ENCODE data around the gene CCR7.

The CCR7 gene

GRCh38 chr17:40509626-40510327 lies 55.5 kb downstream of the CCR7 start:
- H3K36me3 ChIP-seq (ENCODE audit: control insufficient read depth in 2 of 2, insufficient read depth in 1 of 2, low read length in 2 of 2): no peaks in the 10 kb centered on the region
- H3K27ac ChIP-seq (ENCODE audit: extremely low read depth, low read depth, low read length): no peak overlapping the region
- CTCF ChIA-PET: interaction anchor here (1.1 to 3.1 kb wide), 2 partner anchors 34 to 50 kb away, joined by 4 to 17 read pairs; no protein-coding TSS in a partner anchor
- H3K4me3 ChIP-seq (ENCODE audit: low read depth, low read length): no peak overlapping the region
- no peaks in the 10 kb centered on the region for H3K9me3 ChIP-seq (ENCODE audit: control insufficient read depth, insufficient read depth, low read depth, low read length)
- H3K4me1 ChIP-seq (ENCODE audit: control insufficient read depth, insufficient read depth, low read length): 0 out of 2 replicates have a peak, but pooled peaks cover 4% of the 10 kb centered on the region
- TF ChIP-seq, protein P1, sequence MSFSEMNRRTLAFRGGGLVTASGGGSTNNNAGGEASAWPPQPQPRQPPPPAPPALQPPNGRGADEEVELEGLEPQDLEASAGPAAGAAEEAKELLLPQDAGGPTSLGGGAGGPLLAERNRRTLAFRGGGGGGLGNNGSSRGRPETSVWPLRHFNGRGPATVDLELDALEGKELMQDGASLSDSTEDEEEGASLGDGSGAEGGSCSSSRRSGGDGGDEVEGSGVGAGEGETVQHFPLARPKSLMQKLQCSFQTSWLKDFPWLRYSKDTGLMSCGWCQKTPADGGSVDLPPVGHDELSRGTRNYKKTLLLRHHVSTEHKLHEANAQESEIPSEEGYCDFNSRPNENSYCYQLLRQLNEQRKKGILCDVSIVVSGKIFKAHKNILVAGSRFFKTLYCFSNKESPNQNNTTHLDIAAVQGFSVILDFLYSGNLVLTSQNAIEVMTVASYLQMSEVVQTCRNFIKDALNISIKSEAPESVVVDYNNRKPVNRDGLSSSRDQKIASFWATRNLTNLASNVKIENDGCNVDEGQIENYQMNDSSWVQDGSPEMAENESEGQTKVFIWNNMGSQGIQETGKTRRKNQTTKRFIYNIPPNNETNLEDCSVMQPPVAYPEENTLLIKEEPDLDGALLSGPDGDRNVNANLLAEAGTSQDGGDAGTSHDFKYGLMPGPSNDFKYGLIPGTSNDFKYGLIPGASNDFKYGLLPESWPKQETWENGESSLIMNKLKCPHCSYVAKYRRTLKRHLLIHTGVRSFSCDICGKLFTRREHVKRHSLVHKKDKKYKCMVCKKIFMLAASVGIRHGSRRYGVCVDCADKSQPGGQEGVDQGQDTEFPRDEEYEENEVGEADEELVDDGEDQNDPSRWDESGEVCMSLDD (tag by site-specific recombination; IDR thresholded peaks at IDR 0.05): no peak
- no peak for TF ChIP-seq ZNF133 (tag by site-specific recombination; IDR thresholded peaks at IDR 0.05)
- no peak for TF ChIP-seq ZNF23 (tag by site-specific recombination; IDR thresholded peaks at IDR 0.05; ENCODE audit: borderline replicate concordance)
- no peak for TF ChIP-seq ZNF24 (tag by site-specific recombination; IDR thresholded peaks at IDR 0.05)
- TF ChIP-seq ZNF10 (tag by site-specific recombination; IDR thresholded peaks at IDR 0.05): no peak
- TF ChIP-seq ZNF16 (tag by site-specific recombination; IDR thresholded peaks at IDR 0.05; ENCODE audit: low read depth): no peak
- no peak for TF ChIP-seq AEBP2 (tag by site-specific recombination; IDR thresholded peaks at IDR 0.05; ENCODE audit: borderline replicate concordance)
- TF ChIP-seq GLIS2 (tag by site-specific recombination; IDR thresholded peaks at IDR 0.05): no peak
- no peak for TF ChIP-seq ZNF18 (tag by site-specific recombination; IDR thresholded peaks at IDR 0.05)
- no peak for TF ChIP-seq ZNF776 (tag by site-specific recombination; IDR thresholded peaks at IDR 0.05; ENCODE audit: borderline replicate concordance)
- POLR2A ChIA-PET: interaction anchor here (0.5 to 1.1 kb wide), 4 partner anchors 12 to 23 kb away, joined by 3 to 6 read pairs (median 4); no protein-coding TSS in a partner anchor

DNA sequence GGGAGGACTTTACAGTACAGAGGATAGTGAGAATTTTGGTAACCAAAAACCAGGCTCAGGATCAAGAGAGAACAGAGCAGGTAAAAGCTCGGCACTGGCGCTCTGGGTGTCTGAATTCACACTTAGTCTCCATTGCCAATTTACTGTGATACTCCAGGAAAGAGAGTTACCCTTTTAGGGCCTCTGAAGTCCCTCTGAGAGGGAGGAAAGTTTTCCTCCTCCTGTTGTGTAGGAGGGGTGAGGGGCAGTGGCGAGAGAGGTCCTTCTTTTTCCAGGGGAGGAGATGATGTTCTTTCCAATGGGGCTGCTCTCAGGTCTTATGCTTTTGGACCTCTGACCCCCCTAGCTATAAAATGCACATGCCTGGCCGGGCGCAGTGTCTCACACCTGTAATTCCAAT lies 58.5 kb downstream of the CCR7 start:
- ChIA-PET CTCF (interaction anchor here (0.7 to 1.5 kb wide), 4 partner anchors 25 to 53 kb away, joined by 3 to 5 read pairs (median 4); no protein-coding TSS in a partner anchor), POLR2A (no interaction called here)
- 0 out of 2 replicates have a peak, but pooled peaks cover 4% of the 10 kb centered on the region for H3K4me1 ChIP-seq (ENCODE audit: control insufficient read depth, insufficient read depth, low read length)
- H3K9me3 ChIP-seq (ENCODE audit: control insufficient read depth, insufficient read depth, low read depth, low read length): no peaks in the 10 kb centered on the region
- H3K36me3 ChIP-seq (ENCODE audit: control insufficient read depth in 2 of 2, insufficient read depth in 1 of 2, low read length in 2 of 2): no peaks in the 10 kb centered on the region
- no peak overlapping the region for H3K4me3 ChIP-seq (ENCODE audit: low read depth, low read length)
- no peak for TF ChIP-seq GLIS2 (tag by site-specific recombination; IDR thresholded peaks at IDR 0.05)
- TF ChIP-seq, protein P2, sequence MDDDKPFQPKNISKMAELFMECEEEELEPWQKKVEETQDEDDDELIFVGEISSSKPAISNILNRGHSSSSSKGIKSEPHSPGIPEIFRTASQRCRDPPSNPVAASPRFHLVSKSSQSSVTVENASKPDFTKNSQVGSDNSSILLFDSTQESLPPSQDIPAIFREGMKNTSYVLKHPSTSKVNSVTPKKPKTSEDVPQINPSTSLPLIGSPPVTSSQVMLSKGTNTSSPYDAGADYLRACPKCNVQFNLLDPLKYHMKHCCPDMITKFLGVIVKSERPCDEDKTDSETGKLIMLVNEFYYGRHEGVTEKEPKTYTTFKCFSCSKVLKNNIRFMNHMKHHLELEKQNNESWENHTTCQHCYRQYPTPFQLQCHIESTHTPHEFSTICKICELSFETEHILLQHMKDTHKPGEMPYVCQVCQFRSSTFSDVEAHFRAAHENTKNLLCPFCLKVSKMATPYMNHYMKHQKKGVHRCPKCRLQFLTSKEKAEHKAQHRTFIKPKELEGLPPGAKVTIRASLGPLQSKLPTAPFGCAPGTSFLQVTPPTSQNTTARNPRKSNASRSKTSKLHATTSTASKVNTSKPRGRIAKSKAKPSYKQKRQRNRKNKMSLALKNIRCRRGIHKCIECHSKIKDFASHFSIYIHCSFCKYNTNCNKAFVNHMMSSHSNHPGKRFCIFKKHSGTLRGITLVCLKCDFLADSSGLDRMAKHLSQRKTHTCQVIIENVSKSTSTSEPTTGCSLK (tag by site-specific recombination; IDR thresholded peaks at IDR 0.05): no peak
- no peak for TF ChIP-seq ZNF157 (tag by site-specific recombination; IDR thresholded peaks at IDR 0.05)
- no peak for TF ChIP-seq MZF1 (tag by site-specific recombination; IDR thresholded peaks at IDR 0.05; ENCODE audit: borderline replicate concordance)
- H3K27ac ChIP-seq (ENCODE audit: extremely low read depth, low read depth, low read length): no peak overlapping the region

All from HEK293 (cell line).